MM.1S (cell line): ENCODE measurements around the gene CAMK4.

Experiments used
- EZH2 ChIP-seq: fragments of 300-600 bp; sonication (generic); optimal IDR thresholded peaks from 2 replicates; pipeline ENCODE3; 2017; ENCODE audit warnings: low read depth, mild to moderate bottlenecking, antibody characterized with exemption, low read length, mixed read lengths
- EZH2phosphoT487 ChIP-seq: fragments of 300-600 bp; sonication (generic); IDR thresholded peaks from 2 replicates; pipeline ENCODE4 v1.6.1; 2018; ENCODE audit warnings: antibody characterized with exemption, low read length
- TF ChIP-seq, protein P1 (sequence below): fragments of 300-600 bp; sonication (generic); IDR thresholded peaks from 2 replicates; pipeline ENCODE4 v1.5.1; 2016; ENCODE audit warnings: antibody characterized with exemption, low read length, mixed read lengths

DNA sequence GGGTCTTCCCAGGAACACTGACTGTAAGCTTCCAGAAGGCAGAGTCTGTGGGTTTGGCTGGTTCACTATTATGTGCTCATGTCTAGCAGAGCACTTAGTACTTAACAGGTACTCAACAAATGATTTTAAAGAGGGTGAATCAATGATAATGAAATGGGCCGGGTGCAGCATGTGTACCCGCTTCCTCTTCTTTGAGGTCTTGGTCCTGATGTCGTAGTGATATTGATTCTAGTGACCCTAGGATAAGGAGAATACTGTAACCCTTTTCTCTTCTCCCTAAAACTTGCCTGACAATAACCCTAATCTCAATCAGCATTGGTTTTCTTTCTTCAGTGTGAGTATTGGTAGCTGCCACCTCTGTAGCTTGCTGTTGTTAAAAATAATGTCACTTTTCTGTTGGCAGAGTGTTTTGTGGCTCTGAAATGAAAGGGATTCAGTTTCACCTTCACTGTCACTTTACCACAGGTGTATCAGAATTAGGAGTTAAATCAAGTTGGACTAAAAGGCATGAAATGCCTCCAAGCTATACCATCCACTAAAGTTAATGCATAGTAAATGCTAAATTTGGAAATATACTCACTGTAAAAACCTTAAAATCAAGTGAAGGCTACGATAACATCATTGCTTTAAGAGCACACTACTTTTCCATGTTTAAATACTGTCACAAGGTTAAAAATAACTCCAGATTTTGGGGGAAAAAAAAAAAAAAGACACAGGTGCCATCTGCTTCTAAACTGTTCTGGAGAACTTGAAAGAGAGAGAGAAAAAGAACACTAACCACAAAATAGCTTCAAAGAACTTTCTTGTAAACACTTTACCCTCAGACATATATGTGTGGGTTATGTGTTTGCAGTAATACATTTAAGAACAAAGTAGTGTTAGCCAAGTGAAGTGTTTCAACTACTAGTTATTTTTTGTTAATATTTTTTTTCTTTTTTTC lies 6.0 kb downstream of the CAMK4 start:
- TF ChIP-seq, protein P1, sequence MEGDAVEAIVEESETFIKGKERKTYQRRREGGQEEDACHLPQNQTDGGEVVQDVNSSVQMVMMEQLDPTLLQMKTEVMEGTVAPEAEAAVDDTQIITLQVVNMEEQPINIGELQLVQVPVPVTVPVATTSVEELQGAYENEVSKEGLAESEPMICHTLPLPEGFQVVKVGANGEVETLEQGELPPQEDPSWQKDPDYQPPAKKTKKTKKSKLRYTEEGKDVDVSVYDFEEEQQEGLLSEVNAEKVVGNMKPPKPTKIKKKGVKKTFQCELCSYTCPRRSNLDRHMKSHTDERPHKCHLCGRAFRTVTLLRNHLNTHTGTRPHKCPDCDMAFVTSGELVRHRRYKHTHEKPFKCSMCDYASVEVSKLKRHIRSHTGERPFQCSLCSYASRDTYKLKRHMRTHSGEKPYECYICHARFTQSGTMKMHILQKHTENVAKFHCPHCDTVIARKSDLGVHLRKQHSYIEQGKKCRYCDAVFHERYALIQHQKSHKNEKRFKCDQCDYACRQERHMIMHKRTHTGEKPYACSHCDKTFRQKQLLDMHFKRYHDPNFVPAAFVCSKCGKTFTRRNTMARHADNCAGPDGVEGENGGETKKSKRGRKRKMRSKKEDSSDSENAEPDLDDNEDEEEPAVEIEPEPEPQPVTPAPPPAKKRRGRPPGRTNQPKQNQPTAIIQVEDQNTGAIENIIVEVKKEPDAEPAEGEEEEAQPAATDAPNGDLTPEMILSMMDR: no peak
- TF ChIP-seq EZH2 (no peak), EZH2phosphoT487 (no peak)
